GM12878 (cell line): ENCODE data around the gene GGN. TPM values are rescaled to one million over a fixed set of nuclear protein-coding genes. Genes with fewer than 3 reads are reported as not detected.

Experiments
- ATAC-seq: fragments of 200-7000 bp; cut with Tn5 transposase; 3 replicates; pipeline ENCODE4 v1.9.1; 2020; ENCODE audit warnings: mild to moderate bottlenecking, moderate library complexity
- BruUV-seq: library from RNA; stranded (reverse); fragments of 400-500 nt; replicated peaks from 2 replicates; lab custom pipeline; 2021; lab: Mats Ljungman, UMichigan
- CTCF ChIA-PET: fragments of 300-600 bp; sonication (Branson Sonifier 250); formaldehyde crosslinking; extraction: SDS; loops from one replicate; lab custom pipeline; 2021; ENCODE audit warnings: inconsistent platforms; lab: Yijun Ruan, JAX
- POLR2A ChIA-PET: fragments of 350-600 bp; formaldehyde crosslinking; extraction: SDS; loops from one replicate; lab custom pipeline; 2021; ENCODE audit warnings: inconsistent platforms; lab: Charles Lee
- RAD21 ChIA-PET: fragments of 300-600 bp; sonication (Branson Sonifier 250); formaldehyde crosslinking; loops from one replicate; lab custom pipeline; 2023; ENCODE audit warnings: antibody characterized with exemption; ENCODE audit not compliant: unreplicated experiment; lab: Charles Lee
- SMC1A ChIA-PET: fragments of 300-600 bp; sonication (Branson Sonifier 250); formaldehyde crosslinking; loops from one replicate; lab custom pipeline; 2023; ENCODE audit not compliant: unreplicated experiment, uncharacterized antibody; lab: Charles Lee
- DNase-seq: peaks from one replicate; pipeline ENCODE4 v3.0.0-alpha.2; 2011; ENCODE audit warnings: low read depth, low spot score
- FAIRE-seq: peaks from 3 replicates; lab custom pipeline; 2011; peaks lifted over from hg19 to GRCh38; lab: Jason Lieb, UNC
- H2AFZ ChIP-seq: 2 replicates; pipeline ENCODE4 v1.6.0; 2011; ENCODE audit warnings: low read depth, low read length, control low read depth; ENCODE audit not compliant: control insufficient read depth
- H3K27ac ChIP-seq: 2 replicates; pipeline ENCODE4 v1.5.1; 2011; ENCODE audit warnings: control low read depth; ENCODE audit not compliant: control insufficient read depth, insufficient read depth
- H3K27me3 ChIP-seq, 2 experiments: replicated peaks in 1 of 2; 2 replicates each; pipeline versions ENCODE4 v1.6.0 to v1.6.1; 2011; ENCODE audit warnings: low read length in 1 of 2; ENCODE audit not compliant: control insufficient read depth in 2 of 2, insufficient read depth in 2 of 2
- H3K36me3 ChIP-seq, 2 experiments: 2 replicates each; pipeline ENCODE4 v1.5.1; 2011; ENCODE audit warnings: low read length in 1 of 2; ENCODE audit not compliant: control insufficient read depth in 2 of 2, insufficient read depth in 2 of 2
- H3K4me1 ChIP-seq: 2 replicates; pipeline ENCODE4 v1.6.1; 2011; ENCODE audit warnings: mild to moderate bottlenecking, low read length, moderate library complexity, mixed read lengths; ENCODE audit not compliant: control insufficient read depth, insufficient read depth
- H3K4me2 ChIP-seq: 2 replicates; pipeline ENCODE4 v1.6.0; 2011; ENCODE audit warnings: control low read depth; ENCODE audit not compliant: control insufficient read depth, insufficient read depth
- H3K4me3 ChIP-seq: fragments of 200-600 bp; sonication (generic); 2 replicates; pipeline ENCODE4 v1.5.1; 2016
- H3K79me2 ChIP-seq: 2 replicates; pipeline ENCODE4 v1.6.0; 2011; ENCODE audit warnings: low read length; ENCODE audit not compliant: control insufficient read depth, insufficient read depth
- H3K9ac ChIP-seq: 2 replicates; pipeline ENCODE4 v1.8.0; 2011; ENCODE audit warnings: low read length, control low read depth, mixed read lengths; ENCODE audit not compliant: control insufficient read depth, insufficient read depth
- H3K9me3 ChIP-seq: replicated peaks from 3 replicates; pipeline ENCODE4 v1.5.1; 2011; ENCODE audit warnings: mild to moderate bottlenecking, low read length; ENCODE audit not compliant: control insufficient read depth, insufficient read depth
- H4K20me1 ChIP-seq: 2 replicates; pipeline ENCODE4 v1.6.0; 2011; ENCODE audit not compliant: control insufficient read depth, insufficient read depth
- BCL11A ChIP-seq: IDR thresholded peaks from 2 replicates; pipeline ENCODE4 v1.6.1; 2011; ENCODE audit warnings: low read depth, low read length
- EZH2 ChIP-seq: IDR thresholded peaks from 2 replicates; pipeline ENCODE4 v1.6.1; 2012; ENCODE audit warnings: low read depth, mild to moderate bottlenecking, control low read depth, inconsistent platforms, low read length, borderline replicate concordance; ENCODE audit not compliant: control insufficient read depth
- USF2 ChIP-seq: IDR thresholded peaks from 2 replicates; pipeline ENCODE4 v1.6.1; 2011; ENCODE audit warnings: low read depth, low read length, improper control_type of control experiment, borderline replicate concordance
- ZNF622 ChIP-seq: fragments of 450-650 bp; IDR thresholded peaks from 2 replicates; pipeline ENCODE4 v1.6.1; 2017; ENCODE audit warnings: mild to moderate bottlenecking, inconsistent platforms
- WGBS: methylation state at CpG from one replicate; pipeline ENCODE4 v1.1.6; 2016; ENCODE audit warnings: low lambda C conversion rate; ENCODE audit not compliant: insufficient replicate concordance, insufficient coverage; ENCODE audit errors: missing lambda C conversion rate; 5-methylcytosine and 5-hydroxymethylcytosine counted together
- in situ Hi-C: fragments of 300-500 bp; cut with MboI; formaldehyde crosslinking; loops from 9 replicates; pipeline ENCODE4 v1.14.3; 2018; ENCODE audit warnings: mixed read lengths
- intact Hi-C: fragments of 100-400 bp; cut with micrococcal nuclease; formaldehyde crosslinking; loops from one replicate; pipeline ENCODE4 v1.14.2; 2022; ENCODE audit not compliant: unreplicated experiment
- polyA plus RNA-seq, 11 experiments: library from polyadenylated mRNA; depleted of rRNA in 4 of 11; unstranded in 6 of 11; stranded (reverse) in 5 of 11; fragments of >200 nt; fragmentation: Nextera tagmentation in 4 of 11; fragmentation: Illumina TruSeq in 1 of 11; extraction: Ambion mirVana in 4 of 11; extraction: Trizol in 1 of 11; gene quantifications; 1 replicate in 1 of 11; 2 replicates in 10 of 11; pipeline versions ENCODE4 v1.2.1 to v1.2.3, GENCODE V29; 2011 to 2016; ENCODE audit warnings: inconsistent platforms in 2 of 11, missing spikeins in 2 of 11, low read depth in 1 of 11
- total RNA-seq, 4 experiments: library from RNA; depleted of rRNA in 3 of 4; stranded (reverse); fragments of >200 nt in 3 of 4; fragmentation: Illumina TruSeq in 1 of 4; extraction: Trizol in 1 of 4; gene quantifications; 2 replicates each; pipeline versions ENCODE4 v1.2.1 to v1.2.3, GENCODE V29; 2013 to 2021
- TF ChIP-seq, protein P1 (sequence below), 3 experiments: IDR thresholded peaks in 2 of 3; conservative IDR thresholded peaks in 1 of 3; 2 replicates each; pipeline ENCODE4 v1.5.1; 2011; ENCODE audit warnings: low read depth in 3 of 3, low read length in 3 of 3, mild to moderate bottlenecking in 3 of 3, control low read depth in 2 of 3, moderate library complexity in 2 of 3, inconsistent platforms in 1 of 3, mixed read lengths in 1 of 3; ENCODE audit not compliant: control insufficient read depth in 2 of 3, insufficient read depth in 1 of 3; ENCODE audit errors: extremely low read depth in 1 of 3

Gene GGN
- total and polyA plus RNA-seq, 10 of the 15 experiments (the other 5 are each of a cell fraction or from before 2014, with no cell fraction given): not detected

DNA sequence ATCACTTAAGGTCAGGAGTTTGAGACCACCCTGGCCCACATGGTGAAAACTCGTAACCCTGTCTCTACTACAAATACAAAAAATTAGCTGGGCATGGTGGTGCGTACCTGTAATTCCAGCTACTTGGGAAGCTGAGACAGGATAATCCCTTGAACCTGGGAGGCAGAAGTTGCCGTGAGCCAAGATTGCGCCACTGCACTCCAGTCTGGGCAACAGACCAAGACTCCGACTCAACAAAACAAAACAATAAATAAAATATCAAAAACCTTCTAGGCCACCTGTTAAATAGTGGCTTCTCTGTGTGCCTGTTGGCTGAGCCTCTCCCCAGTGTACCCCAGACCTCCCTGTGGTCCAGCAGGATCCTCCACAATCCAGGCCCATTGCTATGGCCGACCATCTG, 16.8 kb downstream of the GGN start:
- no peak for FAIRE-seq
- BruUV-seq: no TSS peak
- no peak overlapping the region for H2AFZ ChIP-seq
- intact Hi-C loops: no loop called here
- no peak overlapping the region for H3K9ac ChIP-seq
- peaks cover 0 to 3% of the 10 kb centered on the region in 2 experiments; a peak in 1 of 4 replicates for H3K36me3 ChIP-seq
- no peak overlapping the region for H3K4me2 ChIP-seq
- H3K9me3 ChIP-seq: no peaks in the 10 kb centered on the region
- H3K4me3 ChIP-seq: no peak overlapping the region
- no peak for DNase-seq
- peaks cover 6% of the 10 kb centered on the region for H3K4me1 ChIP-seq
- H3K79me2 ChIP-seq: peaks cover 15% of the 10 kb centered on the region
- ChIA-PET POLR2A (no interaction called here), SMC1A (no interaction called here), CTCF (no interaction called here), RAD21 (no interaction called here)
- WGBS: 50% methylated on average over 6 of the region's 6 CpGs
- no peaks in the 10 kb centered on the region for H4K20me1 ChIP-seq
- no peak overlapping the region for H3K27ac ChIP-seq
- TF ChIP-seq BCL11A (no peak), EZH2 (no peak), ZNF622 (no peak), USF2 (no peak)
- TF ChIP-seq, protein P1, sequence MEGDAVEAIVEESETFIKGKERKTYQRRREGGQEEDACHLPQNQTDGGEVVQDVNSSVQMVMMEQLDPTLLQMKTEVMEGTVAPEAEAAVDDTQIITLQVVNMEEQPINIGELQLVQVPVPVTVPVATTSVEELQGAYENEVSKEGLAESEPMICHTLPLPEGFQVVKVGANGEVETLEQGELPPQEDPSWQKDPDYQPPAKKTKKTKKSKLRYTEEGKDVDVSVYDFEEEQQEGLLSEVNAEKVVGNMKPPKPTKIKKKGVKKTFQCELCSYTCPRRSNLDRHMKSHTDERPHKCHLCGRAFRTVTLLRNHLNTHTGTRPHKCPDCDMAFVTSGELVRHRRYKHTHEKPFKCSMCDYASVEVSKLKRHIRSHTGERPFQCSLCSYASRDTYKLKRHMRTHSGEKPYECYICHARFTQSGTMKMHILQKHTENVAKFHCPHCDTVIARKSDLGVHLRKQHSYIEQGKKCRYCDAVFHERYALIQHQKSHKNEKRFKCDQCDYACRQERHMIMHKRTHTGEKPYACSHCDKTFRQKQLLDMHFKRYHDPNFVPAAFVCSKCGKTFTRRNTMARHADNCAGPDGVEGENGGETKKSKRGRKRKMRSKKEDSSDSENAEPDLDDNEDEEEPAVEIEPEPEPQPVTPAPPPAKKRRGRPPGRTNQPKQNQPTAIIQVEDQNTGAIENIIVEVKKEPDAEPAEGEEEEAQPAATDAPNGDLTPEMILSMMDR (IDR thresholded peaks at IDR 0.05 in 2 of 3, conservative IDR thresholded peaks at IDR 0.05 in 1 of 3; ENCODE audit: control insufficient read depth in 2 of 3, extremely low read depth in 1 of 3, insufficient read depth in 1 of 3, low read depth in 3 of 3, low read length in 3 of 3): no peak
- no peak for ATAC-seq
- peaks cover 0 to 2% of the 10 kb centered on the region in 2 experiments; a peak in 1 of 4 replicates for H3K27me3 ChIP-seq
- in situ Hi-C loops: loop anchor here (5.0 kb wide), 1 partner anchor 34 kb away; the partner anchor contains the start of gene CATSPERG
